GM11168 (cell line): Measurements from ENCODE around the gene CD6.

Experiments used
- in situ Hi-C: fragments of 300-500 bp; cut with MboI; formaldehyde crosslinking; loops from one replicate; pipeline ENCODE4 v1.12.0; 2022; ENCODE audit warnings: low sequenced_read_pairs; ENCODE audit not compliant: unreplicated experiment

CD6 gene

DNA sequence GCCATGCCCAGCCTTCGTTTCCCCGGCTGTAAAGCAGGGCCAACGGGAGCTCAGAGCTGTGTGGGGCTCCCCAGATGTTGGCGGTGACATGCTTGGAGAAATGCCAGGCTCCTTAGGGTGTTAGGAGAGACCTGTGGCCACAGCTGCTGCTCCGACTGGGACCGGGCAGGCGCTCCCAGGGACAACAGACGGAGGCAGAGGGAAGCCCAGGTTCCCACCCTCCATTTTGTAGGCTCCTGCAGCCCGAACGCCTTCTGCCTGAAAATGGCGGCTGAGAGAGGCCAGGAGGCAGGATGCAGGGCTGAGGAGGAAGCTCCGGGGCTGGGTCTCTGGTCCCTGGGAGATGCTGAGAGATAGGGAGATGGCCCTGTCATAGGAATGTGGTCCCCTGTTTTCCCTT, 10.0 kb downstream of the CD6 start:
- in situ Hi-C loops: no loop called here

DNA sequence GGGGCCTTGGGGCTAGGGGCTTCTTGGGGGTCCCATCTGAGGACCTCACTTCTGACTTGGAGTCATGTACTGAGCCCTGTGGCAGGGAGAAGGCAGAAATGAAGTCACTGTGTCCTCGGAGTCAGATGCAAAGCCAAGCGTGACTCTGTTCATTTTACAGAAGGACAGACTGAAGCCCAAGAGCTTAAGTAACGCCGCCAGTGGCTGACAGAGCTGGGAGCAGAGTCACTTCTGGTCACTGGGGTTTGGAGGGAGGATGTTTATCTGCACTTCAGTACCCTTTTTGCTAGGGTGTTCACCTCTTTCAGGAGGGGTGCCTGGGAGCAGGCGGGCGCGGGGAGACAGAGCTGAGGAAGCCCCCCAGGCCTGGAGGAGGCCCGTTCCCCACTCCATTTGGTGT, 10.7 kb downstream of the CD6 start:
- in situ Hi-C loops: no loop called here

DNA sequence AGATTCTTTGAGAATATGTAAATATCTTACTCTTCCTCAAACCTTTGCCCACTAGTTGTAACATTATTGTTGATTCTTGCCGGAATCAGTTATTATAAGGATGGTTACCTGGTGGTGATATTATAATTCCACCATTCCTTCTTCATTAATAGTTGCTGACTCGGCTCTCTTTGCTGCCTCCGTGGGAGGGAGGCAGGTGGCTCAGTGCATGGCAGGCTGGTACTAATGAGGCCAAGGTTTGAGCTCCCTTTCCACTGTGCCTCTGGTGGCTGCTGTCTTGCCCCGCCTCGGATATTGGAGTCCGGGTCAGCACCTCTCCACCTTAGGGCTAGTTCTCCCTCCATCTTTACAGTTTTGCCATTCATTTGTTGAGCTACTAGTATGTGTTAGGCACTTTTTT, 12.7 kb downstream of the CD6 start:
- in situ Hi-C loops: no loop called here

DNA sequence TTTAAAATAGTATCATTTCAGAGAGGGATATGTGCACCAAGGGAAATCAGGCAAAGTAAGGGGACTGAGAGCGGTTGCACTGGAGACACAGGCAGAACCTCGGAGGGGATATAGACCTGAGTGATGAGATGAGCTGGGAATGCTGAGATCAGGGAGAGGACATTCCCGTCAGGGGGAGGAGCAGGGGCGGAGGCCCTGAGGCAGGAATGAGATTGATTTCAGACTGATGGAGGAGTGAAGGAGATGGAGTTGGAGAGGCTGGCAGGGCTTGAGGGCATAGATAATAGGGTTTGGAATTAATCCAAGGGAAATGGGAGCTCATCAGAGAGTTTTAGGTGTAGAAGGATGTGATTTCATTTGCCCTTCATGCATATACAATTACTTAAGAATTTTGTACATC, 13.2 kb downstream of the CD6 start:
- in situ Hi-C loops: no loop called here

DNA sequence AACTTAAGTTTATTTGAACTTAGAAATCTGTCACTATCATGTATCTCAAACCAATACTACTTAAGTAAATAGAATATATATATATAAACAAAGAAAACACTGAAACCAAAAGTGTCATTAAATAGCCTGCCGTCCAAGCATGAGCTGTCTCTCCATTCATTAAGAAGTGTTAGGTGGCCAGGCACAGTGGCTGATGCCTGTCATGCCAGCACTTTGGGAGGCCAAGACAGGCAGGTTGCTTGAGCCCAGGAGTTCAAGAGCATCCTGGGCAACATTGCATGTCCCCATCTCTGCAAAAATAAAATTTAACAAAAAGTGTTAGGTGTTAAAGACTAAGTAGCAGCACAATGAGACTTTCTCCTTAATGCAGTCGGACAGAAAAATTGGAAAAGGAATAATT, 14.0 kb downstream of the CD6 start:
- in situ Hi-C loops: no loop called here

DNA sequence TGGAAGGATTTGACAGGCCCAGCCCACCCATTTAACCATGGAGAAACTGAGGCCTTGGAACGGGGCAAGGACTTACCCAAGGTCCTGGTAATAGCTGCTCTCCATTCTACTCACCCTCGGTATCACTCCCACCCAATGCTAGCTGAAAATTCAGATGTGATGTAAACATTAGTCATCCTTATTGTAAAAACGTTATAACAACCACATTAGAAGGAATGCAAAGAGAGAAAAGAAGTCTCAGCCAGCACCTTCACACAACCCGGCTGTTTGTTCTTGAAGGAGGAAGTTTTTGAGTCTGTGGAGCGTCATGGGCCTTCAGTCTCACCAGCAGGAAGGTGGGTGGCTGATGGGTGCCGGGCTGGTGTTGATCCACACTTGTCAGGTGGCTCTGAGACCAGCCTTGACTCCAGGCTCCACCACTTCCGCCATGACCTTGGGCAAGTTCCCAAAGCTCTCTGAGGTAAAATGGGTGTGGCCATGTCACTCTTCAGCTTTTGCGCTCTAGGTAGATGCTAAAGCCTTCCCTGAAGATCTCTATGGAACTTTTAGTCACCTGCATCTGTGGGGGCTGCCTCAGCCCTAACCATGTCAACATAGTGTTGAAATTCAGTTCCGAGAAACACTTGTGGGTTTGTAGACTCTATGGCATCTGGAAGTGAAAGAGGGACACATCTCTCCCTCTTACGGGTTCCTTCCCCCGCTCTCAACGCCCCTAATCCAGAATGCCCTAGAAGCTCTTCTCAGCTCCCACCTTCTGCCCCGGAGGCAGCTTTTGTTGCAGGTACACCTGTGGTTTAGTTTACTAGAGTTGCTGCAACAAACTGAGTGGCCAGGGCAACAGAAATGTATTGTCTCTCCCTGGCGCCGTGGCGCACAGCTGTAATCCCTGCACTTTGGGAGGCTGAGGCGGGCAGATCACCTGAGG, 14.8 kb downstream of the CD6 start:
- in situ Hi-C loops: no loop called here

DNA sequence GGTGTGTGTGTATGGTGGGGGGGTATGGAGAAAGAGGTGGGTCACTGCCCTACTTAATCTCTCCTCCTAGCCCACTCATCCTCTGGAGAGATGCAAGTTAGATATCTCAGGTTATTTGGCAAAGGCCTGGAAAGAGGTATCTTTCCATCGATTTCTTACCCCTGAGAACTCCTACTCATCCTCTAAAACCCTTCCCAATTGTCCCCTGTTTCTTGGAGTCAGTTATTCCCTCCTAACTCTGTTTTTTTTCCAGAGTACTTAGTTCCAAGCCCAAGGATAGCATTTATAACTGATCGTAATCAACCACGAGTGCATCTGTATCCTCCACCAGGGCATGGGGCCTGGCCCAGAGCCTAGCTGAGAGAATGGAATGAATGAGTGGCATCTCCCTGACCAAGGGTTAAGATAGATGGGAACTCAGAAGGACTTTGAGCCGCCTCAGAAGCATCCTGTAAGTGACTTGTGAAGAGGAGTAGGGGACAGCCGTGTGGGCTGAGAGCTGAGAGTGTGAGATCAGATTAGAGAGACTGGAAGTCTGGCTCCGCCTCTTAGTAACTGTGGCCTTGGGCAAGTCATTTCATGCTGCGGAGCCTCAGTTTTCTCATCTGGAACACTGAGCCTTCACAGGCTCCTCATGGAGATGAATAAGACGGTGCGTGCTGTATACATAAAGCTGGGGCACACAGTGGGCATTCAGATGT, 16.2 kb downstream of the CD6 start:
- in situ Hi-C loops: no loop called here

DNA sequence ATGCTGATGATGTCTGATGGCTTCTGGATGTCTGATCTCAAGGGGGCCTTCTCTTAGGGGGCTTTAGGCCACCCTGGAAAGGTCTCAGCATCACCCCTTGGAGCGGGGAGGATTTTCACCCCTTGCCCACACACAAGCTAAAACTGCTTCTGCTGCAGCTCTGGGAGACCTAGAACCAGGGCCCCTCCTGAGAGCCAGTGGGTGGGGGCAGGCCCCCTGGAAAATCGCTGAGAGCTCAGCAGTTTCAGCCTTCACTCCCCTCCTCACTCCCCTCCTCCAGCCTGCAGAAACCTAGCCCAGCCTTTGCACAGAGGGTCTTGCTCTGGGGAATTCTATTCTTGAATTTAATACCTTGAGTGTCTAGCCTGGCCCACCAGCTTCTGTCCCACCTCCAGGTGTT, 17.2 kb downstream of the CD6 start:
- in situ Hi-C loops: no loop called here

DNA sequence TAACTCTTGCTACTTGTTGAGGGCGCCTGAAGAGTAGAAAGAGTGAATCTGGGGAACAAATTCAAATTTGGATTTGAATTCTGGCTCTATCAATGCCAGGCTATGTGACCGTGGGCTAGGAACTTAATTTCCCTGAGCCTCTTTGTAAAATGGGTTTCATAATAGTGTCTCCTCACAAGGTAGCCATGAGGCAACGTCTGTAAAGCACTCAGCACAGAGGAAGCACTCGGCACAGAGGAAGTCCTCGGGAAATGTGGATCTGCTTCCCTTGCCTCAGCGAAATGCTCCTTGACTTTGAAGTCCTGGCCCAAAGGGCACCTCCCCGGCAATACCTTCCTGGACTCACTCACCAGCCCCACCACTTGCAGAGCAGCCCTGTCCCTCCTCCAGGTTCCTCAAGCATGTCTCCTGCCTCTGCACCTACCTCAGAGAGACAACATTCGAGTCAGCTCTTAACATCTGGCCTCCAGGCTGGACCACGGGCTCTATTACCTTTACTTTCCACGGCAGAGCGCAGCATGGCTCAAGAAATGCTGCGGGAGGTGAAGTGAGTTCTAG, 17.7 kb downstream of the CD6 start:
- in situ Hi-C loops: no loop called here

DNA sequence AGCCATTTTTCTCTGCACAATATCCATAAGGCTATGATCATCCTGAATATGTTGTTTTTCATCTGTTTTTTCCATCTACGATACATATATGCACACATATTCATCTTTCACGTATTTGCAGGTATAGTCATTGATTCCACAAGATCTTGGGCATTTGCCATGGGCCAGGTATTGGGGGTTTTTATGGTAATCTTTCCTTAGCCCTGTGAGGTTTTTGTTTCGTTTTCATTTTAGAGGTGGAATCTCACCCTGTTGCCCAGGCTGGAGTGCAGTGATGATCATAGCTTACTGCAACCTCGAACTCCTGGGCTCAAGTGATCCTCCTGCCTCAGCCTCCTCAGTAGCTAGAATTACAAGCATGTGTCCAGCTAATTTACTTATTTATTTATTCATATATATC, 20.0 kb downstream of the CD6 start:
- in situ Hi-C loops: no loop called here

DNA sequence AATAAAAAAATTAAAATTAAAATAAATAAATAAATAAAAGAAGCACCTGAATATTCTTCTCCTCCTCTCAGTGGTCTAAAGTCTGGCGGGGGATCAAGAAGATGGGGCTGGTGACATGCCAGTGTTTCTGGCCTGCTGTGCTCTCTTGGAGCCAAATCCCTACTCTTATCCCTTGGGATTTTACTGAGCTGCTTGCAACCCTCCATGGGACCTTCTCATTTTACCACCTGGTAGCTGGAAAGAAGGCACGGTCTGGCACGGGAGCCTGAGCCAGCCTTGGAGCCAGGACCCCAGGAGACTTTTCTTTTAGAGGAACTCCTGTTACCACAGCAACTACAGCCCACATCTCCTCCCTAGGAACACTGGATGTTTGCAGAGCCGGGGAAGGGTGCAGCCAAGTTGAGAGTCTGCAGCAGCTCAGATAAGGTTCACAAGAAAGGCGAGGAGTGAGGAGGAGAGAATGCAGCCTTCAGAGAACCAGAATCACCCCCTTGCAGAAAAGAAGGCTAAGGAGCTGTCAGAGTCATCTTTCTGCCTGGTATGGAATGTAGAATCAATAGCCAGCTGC, 21.4 kb downstream of the CD6 start:
- in situ Hi-C loops: no loop called here

DNA sequence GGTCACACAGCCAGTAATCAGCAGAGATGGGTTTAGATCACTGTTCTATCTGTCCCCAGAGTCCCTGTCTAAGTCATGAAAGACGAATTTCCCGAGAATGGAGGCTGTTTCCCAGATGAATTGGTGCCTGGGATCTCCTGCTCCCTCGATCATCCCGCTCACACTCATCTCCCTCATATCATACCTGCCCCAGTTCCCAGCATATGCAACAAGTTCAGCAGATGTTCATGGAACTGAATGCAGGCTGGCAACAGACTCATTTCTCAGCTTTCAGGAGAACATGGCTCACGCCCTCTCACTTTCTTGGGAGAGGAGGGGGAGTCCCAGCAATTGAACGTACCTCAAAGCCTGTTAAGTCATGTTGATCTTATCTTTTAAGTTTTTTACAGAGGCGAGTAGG, 22.1 kb downstream of the CD6 start:
- in situ Hi-C loops: no loop called here

DNA sequence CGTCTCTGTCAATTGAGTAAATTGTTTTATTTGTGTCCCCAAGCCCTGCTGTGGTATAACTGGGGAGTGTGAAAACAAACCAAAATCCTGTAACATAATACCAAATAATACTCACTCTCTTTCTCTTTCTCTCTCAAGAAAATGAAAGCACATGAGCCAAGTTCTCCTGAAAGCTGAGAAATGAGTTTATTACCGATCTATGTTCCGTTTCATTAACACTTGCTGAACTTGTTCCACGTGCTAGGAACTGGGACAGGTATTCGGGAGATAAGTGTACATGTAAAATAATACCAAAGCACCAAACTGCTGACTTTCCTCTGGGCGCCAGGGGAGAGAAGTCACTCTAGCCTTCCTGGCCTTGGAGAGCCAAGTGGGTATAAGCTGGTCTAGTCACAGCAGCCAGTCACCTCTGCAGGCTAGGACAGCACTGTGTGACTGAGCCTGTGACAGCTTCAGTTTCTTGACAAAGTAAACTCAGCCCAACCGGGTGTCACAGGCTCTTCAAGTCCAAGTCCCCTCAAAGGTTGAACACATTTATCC, 23.1 kb downstream of the CD6 start:
- in situ Hi-C loops: no loop called here

DNA sequence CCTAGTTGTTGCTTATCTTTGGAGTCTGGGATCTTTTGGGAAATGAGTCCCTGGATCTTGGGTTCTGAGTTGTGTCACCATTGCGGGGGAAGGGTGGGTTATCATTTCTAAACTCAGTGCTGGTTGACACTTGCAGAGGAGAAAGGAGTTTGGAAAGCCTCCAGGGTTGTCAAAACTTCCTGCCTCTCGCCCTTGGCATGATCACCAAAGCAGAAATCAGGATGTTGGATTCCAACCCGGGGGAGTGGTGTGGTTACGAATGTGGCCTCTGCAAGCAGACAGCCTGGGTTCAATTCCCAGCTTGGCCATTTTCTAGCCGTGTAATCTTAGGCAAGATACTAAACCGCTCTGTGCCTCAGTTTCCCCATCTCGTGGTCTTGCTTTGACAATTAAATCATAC, 24.3 kb downstream of the CD6 start:
- in situ Hi-C loops: no loop called here

DNA sequence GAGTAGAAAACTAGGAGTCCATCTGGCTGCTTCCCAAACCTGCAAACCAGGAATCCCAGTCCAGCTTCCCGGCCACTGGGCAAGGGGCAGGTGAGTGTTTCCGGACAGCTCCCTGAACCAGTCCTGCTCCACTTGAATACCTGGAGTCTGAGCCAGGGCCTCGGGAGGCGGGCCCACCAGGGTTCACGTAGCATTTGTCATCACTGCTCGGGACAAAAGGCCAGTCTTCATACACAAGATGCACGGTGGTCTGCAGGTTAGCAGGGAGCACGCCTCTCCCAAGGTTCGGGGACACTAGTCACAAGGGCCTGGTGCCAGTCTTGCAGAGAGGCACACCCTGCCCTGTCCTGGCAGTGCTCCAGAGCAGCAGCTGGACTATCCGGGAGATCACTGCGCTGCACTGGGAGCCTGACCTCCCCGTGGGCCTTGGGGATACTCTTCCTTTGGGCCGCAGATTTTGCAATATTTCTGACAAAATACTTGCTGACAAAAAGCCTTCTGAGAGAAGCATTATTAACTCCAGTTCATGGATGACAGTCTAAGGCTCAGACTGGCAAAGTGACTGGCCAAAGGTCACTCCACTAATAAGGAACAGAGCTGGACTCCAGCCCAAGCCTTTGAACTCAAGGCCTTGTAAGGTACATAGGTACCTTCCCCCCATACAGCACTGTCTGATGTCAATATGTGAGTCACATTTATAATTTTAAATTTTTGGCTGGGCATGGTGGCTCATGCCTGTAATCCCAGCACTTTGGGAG, 25.1 kb downstream of the CD6 start:
- in situ Hi-C loops: no loop called here

DNA sequence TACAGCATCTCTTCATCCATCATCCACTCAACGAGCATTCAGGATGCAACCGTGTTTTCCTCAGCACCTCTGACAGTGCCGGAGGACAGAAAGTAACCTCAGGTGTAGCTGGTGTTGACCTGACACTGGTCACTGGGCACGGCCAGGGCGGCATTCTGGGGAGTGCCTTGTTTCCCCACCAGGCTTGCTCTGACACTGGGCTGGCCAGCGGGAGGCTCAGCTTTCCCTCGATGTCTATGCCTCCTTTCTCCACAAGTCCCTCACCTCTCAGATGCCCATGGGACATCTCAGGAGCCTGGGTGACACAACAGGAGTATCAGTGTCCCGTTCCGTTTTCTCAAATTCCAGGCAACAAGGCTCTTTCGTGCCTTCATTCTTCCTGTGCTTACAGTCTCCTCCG, 28.9 kb downstream of the CD6 start:
- in situ Hi-C loops: no loop called here

DNA sequence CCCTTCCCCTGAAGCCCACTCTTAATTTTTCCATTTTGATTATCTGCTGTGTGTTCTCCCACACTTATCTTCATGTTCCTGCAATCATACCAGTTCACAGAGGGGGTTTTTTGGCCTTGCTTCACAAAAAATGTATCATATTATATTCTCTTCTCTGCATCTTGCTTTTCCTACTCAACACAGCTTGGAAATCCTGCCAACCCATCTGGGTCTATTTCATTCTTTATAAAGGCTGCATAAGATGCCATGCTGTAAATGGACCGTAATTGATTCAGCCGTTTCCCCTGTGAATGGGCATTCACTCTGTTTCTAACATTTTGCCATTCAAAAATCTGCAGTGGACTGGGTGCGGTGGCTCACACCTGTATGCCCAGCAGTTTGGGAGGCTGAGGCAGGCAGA, 30.5 kb downstream of the CD6 start:
- in situ Hi-C loops: no loop called here

DNA sequence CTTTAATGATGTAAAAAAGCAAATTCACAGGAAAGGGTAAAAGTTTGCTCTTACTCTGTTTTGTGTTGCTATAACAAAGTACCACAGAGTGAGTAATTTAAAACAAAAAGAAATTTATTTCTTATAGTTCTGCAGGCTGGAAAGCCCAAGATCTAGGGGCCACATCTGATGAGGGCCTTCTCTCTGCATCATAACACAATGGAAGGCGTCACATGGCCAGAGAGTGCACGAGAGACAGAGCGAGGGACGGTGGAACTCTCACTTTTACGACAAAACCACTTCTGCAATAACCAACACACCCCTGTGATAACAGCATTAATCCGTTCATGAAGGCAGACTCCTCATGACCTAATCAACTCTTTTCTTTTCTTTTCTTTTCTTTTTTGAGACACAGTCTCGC, 31.1 kb downstream of the CD6 start:
- in situ Hi-C loops: no loop called here

DNA sequence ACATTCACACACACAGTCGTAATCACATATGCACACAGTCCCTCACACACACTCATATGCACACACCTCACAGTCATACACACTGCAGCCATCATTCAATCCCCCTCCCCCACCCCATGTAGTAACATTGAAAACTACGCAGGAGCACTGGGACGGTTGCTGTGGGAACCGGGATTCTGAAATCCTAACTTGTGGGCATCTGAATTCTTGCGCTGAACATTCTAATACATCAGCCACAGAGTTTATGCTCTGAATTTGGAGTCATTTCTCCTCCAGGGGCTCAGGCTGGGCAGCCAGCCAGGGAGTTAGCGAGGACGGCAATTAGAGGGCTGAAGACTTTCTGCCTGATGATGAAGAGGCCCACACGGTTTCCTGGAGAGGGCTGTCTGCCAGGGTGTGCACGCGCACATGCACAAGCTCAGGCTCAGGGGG, 32.7 kb downstream of the CD6 start:
- in situ Hi-C loops: no loop called here

DNA sequence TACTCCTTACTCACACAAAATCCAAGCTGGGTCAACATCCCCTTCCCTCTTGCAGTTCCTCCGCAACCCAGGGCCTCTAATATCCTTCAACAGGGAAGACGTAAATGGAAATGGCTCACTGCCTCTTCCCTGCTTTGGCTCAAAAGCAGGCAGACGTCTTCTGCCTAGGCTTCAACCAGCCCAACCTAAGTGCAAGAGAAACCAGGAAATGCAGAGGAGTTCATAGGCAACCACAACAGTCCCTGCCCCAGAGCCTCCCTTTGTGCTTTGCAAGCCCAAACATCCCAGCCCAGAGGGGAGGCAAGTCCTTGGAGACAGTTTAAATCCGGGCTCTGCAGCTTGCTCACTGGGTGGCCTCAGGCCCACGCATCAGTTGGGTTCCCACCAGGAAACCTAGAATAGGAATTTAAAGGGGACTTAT, 33.3 kb downstream of the CD6 start:
- in situ Hi-C loops: no loop called here
